GM04503 (cell line): ENCODE data around the gene NUP42.

Source experiments
- DNase-seq: peaks from one replicate; pipeline ENCODE4 v3.0.0-alpha.2; 2012; ENCODE audit warnings: low read depth

NUP42 gene

DNA sequence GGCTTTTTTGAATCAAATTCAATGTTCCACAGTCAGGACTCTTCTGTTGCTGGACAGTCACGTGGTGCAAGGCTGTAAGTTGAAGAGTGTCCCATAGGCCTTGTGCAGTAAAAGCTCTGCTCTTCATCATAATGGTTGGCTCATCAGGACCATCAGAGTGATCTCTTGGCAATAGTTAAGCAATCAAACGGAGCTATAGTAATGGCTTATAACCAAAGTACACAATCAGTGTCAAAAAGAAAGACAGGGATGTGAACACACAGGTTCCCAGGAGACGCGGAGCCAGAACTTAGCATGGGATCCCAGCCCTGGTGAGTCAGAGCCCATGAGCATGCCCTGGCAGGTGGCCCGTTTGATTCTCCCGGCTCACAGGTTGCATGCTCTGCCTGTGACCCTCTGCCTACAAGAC, 54.0 kb downstream of the NUP42 start:
- no peak for DNase-seq

DNA sequence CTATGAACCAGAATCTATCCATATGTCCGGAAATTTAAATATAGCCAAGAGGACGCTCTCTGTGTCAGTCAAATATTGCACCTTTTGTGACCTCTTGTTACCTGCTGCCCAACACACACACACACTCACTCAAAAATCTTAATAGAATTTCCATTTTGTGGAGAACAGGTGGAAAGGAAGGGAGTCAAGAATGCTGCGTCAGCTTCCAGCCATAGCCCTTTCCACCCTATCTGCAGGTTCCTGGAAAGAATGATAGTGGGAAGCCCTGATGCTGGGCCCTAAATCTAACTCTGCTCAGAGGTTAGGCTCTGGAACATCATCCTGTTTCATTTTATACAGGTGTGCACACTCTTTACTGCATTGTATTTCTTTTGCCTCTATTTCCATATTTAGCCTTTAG, 55.2 kb downstream of the NUP42 start:
- DNase-seq, result no peak

DNA sequence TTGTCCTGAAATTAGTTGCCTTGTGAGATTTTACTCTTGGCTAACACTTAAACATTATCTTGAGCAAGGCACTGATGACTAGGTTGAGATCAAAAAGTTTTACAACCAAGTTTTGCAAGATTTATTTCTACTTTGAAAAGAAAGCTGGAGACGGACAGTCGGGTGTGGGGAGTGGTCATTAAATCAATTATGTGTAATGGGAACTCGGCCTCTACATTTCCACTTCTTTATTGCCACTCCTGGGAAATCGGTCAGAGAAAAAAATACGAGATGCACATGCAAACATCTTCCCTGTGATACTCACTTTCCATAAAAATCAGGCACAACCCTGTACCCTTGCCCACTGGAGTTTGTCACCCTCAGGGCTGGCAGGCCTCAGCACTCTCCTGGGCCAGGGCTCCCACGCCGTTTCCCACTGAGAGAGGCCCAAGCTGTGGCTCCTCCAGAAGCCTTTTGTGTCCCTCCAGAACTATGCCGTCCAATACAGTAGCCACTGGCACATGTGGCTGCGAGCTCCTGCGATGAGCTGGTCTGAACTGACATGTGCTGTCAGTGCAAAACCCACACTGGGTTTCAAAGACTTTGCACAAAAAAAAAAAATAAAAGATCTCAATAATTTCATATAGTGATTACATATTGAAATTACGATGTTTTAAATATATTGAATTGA, 57.3 kb downstream of the NUP42 start:
- DNase-seq, result no peak

DNA sequence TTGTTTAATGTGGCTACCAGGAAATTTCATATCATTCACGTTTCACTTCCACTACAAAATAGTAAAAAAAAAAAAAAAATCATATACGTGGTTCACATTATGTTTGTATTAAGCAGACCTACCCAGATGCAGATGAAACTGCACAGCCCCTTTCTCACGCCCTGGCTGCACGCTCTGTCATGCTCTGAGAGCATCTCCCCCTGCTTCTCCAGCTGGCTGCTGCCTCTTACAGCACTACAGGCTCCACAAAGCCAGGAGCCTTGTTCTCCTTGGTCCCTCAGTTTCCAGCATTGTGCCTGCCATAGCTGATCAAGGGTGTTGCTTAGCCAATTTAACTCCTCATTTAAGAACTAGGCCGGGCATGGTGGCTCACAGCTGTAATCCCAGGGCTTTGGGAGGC, 57.9 kb downstream of the NUP42 start:
- no peak for DNase-seq

DNA sequence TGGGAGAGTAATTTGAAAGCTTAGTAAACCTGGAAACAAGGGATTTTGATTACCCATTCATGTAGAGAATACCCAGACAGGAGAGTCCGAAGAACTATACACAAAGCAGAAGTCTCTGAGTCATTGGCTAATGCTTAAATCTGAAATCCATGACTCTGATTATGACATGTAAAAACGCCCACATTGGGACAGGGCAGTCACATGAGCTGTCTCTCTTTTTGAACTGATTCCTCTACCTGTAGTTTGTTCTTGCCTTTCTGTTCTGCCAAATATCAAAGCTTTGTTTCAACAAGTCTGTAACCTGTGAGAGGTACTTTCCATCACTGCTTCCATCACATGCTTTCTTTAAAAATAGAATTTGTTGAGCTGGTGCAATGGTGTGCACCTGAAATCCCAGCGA, 60.5 kb downstream of the NUP42 start:
- no peak for DNase-seq

DNA sequence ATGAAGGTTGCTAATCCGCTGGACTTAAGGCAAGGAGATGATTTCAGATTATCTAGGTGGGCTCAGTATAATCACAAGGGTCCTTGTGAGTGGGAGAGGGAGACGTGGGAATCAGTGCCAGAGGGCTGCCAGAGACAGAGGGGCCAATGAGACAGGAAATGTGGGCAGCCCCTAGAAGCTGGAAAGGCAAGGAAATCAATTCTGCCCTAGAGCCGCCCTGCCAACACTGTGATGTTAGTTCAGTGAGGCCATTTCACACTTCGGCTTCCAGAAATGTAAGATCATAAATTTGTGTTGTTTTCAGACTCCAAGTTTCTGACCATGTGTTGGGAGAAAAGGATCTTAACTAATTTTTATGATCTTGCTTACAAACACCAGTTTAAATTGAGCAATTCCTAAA, 61.1 kb downstream of the NUP42 start:
- no peak for DNase-seq

DNA sequence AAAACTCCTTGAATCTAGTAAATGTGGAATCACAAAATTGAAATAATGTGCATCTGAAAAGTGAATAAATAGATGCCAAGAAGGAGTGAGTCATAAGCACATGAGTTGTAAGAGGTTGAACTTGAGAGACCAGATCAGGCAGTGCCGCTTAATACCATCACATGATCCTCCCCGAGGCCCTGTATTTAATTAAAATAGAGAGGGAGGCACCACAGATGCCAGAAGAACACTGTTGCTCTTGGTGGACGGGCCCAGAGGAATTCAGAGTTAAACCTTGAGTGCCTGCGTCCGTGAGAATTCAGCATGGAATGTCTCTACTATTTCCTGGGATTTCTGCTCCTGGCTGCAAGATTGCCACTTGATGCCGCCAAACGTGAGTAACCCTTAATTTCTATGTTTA, 64.7 kb downstream of the NUP42 start, which contains the start of gene GPNMB:
GPNMB (plus strand) TSS at position 221 of the 400 bp plus-strand sequence; CDS start at position 304, 83 bp downstream.
- peak; percentile 90 for DNase-seq

DNA sequence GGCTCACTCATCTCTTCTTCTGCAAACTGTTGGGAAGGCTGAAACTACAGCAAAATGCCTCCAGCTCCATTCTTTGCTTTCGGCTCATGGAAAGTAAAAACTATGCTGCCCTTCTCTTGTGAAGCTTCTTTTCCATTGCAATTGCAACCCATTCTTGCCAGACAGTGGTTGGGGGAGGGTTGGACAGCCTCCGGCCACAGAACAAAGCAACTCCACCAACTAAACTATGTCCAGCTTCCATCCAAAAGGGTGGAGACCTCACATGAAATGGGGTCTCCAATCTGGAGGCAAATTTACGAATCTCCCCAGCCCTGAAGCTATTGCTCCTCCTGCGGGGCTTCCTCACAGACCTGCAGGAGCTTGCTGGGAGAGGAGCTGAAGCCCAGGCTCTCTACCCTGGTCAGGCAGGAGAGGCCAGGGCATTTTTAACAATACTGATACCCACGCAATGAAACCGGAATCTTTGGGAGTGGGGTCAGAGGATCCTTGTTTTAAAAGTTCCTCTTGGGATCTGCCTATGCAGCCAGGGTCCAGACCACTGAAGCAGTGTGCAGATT, 65.3 kb downstream of the NUP42 start:
- no peak for DNase-seq

DNA sequence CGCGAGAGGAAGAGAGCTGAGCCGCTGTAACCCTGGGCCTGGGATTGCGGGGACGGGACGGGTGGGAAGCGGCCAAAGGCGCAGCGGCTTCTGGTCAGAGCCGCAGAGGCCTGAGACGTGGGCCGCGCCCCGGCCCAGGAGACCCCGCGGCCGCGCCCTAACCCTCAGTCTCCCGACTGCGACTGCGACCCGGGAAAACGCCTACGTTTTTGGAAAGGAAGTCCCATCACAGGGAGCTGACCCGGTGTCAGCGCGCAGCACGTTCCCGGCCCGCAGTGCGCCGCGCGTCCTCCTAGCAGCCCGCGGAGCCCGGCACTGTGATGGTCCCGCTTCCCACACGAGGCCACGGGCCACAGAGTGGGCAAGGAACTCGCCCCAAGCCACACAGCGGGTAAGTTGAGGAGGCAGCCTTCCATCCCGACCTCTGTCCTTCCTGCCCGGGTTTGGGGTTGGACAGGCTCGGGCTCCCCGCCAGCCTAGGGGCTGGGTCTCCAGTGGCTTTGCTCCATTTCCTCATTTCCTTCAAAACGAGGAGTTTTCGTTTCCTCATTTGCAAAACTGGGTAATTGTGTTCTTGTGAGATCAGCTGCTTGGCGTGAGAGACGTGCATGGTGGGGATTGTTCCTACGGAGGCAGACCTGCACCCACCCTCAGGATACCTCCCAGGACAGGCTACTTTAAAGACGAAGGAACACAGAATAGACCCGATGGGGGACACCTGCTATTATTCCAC, 65.9 kb downstream of the NUP42 start:
- no peak for DNase-seq

DNA sequence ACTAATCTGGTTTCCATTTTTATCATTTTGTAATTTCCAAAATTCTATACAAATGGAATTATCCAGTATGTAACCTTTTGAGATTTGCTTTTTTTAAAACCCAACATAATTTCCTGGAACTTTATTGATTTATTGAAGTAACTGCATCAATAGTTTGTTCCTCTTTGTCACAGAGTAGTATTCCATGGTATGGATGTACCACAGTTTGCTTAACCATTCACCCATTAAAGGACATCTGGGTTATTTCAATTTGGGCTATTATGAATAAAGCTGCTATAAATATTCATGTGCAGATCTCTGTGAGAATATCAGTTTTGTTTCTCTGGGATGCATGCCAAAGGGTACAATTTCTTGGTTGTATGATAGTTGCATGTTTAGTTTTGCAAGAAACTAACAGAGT, 67.6 kb downstream of the NUP42 start:
- no peak for DNase-seq
